SK-N-SH (cell line): ENCODE data around the gene AIPL1. TPM values are rescaled to one million over a fixed set of nuclear protein-coding genes. Genes with fewer than 3 reads are reported as not detected.

Experiments used
- CTCF ChIA-PET: fragments of 300-600, 350-600 bp; formaldehyde crosslinking; extraction: SDS; loops from one replicate; lab custom pipeline; 2021; lab: Yijun Ruan, JAX
- POLR2A ChIA-PET: fragments of 350-600 bp; sonication (Branson Sonifier 250); formaldehyde crosslinking; extraction: SDS; loops from one replicate; lab custom pipeline; 2020; ENCODE audit warnings: antibody characterized with exemption, inconsistent platforms; lab: Yijun Ruan, JAX
- DNase-seq: peaks from one replicate; pipeline ENCODE4 v3.0.0; 2012
- H2AFZ ChIP-seq: fragments of 200-600 bp; sonication (generic); 2 replicates; pipeline ENCODE4 v1.8.1; 2016; ENCODE audit warnings: antibody characterized with exemption, mild to moderate bottlenecking, low read depth
- H3F3A ChIP-seq: fragments of 200-600 bp; sonication (generic); replicated peaks from 2 replicates; pipeline ENCODE3; 2016; ENCODE audit warnings: antibody characterized with exemption, mild to moderate bottlenecking; ENCODE audit not compliant: insufficient read depth
- H3K27ac ChIP-seq, 2 experiments: fragments of 200-500 bp in 1 of 2; fragments of 200-600 bp in 1 of 2; sonication (Bioruptor generic) in 1 of 2; sonication (generic), shearing (Covaris generic) in 1 of 2; 2 replicates each; pipeline versions ENCODE4 v1.5.1 to v1.6.1; 2014 to 2016; ENCODE audit warnings: low read depth in 2 of 2, inconsistent platforms in 1 of 2, low read length in 1 of 2, mild to moderate bottlenecking in 1 of 2, mixed read lengths in 1 of 2
- H3K27me3 ChIP-seq: fragments of 200-600 bp; sonication (generic), shearing (Covaris generic); 2 replicates; pipeline ENCODE4 v1.6.1; 2016; ENCODE audit warnings: mixed run types; ENCODE audit not compliant: insufficient read depth
- H3K36me3 ChIP-seq, 2 experiments: fragments of 200-500 bp in 1 of 2; fragments of 200-600 bp in 1 of 2; sonication (Bioruptor generic) in 1 of 2; sonication (generic) in 1 of 2; replicated peaks in 1 of 2; 2 replicates each; pipeline versions ENCODE3 to v1.5.1; 2014 to 2016; ENCODE audit warnings: low read length in 1 of 2, mild to moderate bottlenecking in 1 of 2; ENCODE audit not compliant: insufficient read depth in 2 of 2, control insufficient read depth in 1 of 2
- H3K4me1 ChIP-seq, 2 experiments: fragments of 200-500 bp in 1 of 2; fragments of 200-600 bp in 1 of 2; sonication (Bioruptor generic) in 1 of 2; sonication (generic), shearing (Covaris generic) in 1 of 2; 2 replicates each; pipeline versions ENCODE4 v1.5.1 to v1.6.1; 2014 to 2016; ENCODE audit warnings: low read depth in 1 of 2, low read length in 1 of 2, mixed run types in 1 of 2; ENCODE audit not compliant: insufficient read depth in 2 of 2, control insufficient read depth in 1 of 2
- H3K4me2 ChIP-seq: fragments of 200-600 bp; sonication (generic), shearing (Covaris generic); 2 replicates; pipeline ENCODE4 v1.6.1; 2017; ENCODE audit warnings: mixed run types
- H3K4me3 ChIP-seq, 2 experiments: fragments of 200-500 bp in 1 of 2; fragments of 200-600 bp in 1 of 2; sonication (Bioruptor generic) in 1 of 2; sonication (generic), shearing (Covaris generic) in 1 of 2; 2 replicates each; pipeline versions ENCODE4 v1.5.1 to v1.8.1; 2014 to 2016; ENCODE audit warnings: low read depth in 2 of 2, inconsistent platforms in 1 of 2, low read length in 1 of 2, mild to moderate bottlenecking in 1 of 2, mixed read lengths in 1 of 2, moderate library complexity in 1 of 2
- H3K79me2 ChIP-seq: fragments of 200-600 bp; sonication (generic); 2 replicates; pipeline ENCODE4 v1.8.1; 2017; ENCODE audit warnings: mild to moderate bottlenecking; ENCODE audit not compliant: insufficient read depth
- H3K9ac ChIP-seq: fragments of 200-600 bp; sonication (generic); 2 replicates; pipeline ENCODE4 v1.6.1; 2017; ENCODE audit warnings: mixed run types
- H3K9me2 ChIP-seq: fragments of 200-600 bp; sonication (generic); 2 replicates; pipeline ENCODE4 v1.6.1; 2017; ENCODE audit warnings: mixed run types
- H3K9me3 ChIP-seq: fragments of 200-600 bp; sonication (generic); 2 replicates; pipeline ENCODE4 v1.6.1; 2017; ENCODE audit warnings: mixed run types, mild to moderate bottlenecking, moderate library complexity
- H4K20me1 ChIP-seq: fragments of 200-600 bp; sonication (generic); 2 replicates; pipeline ENCODE4 v1.6.1; 2017; ENCODE audit warnings: mild to moderate bottlenecking, mixed run types; ENCODE audit not compliant: insufficient read depth
- CTCF ChIP-seq: fragments of 200-600 bp; sonication (generic); IDR thresholded peaks from 2 replicates; pipeline ENCODE4 v1.6.1; 2017; ENCODE audit warnings: antibody characterized with exemption, mild to moderate bottlenecking, moderate library complexity
- EP300 ChIP-seq, 2 experiments: IDR thresholded peaks; 2 replicates each; pipeline versions ENCODE4 v1.4.0 to v1.6.1; 2012; ENCODE audit warnings: borderline replicate concordance in 1 of 2, low read depth in 1 of 2, low read length in 1 of 2
- FOXJ3 ChIP-seq: sonication (generic); formaldehyde crosslinking; IDR thresholded peaks from 2 replicates; pipeline ENCODE4 v1.5.1; 2020; ENCODE audit warnings: mild to moderate bottlenecking, missing genetic modification reagents
- GABPA ChIP-seq: IDR thresholded peaks from 2 replicates; pipeline ENCODE4 v1.4.0; 2012; ENCODE audit warnings: low read depth, mild to moderate bottlenecking
- GATA2 ChIP-seq: sonication (generic); formaldehyde crosslinking; IDR thresholded peaks from 2 replicates; pipeline ENCODE4 v1.5.0; 2020; ENCODE audit warnings: mild to moderate bottlenecking, missing genetic modification reagents
- IRF3 ChIP-seq: fragments of 150-350 bp; IDR thresholded peaks from 2 replicates; pipeline ENCODE4 v1.6.1; 2016; ENCODE audit warnings: mild to moderate bottlenecking, low read depth, low read length
- JUND ChIP-seq: IDR thresholded peaks from 2 replicates; pipeline ENCODE4 v1.4.0; 2012
- MAX ChIP-seq: IDR thresholded peaks from 2 replicates; pipeline ENCODE4 v1.4.0; 2012; ENCODE audit warnings: low read depth
- MXI1 ChIP-seq: IDR thresholded peaks from 2 replicates; pipeline ENCODE4 v1.6.1; 2012; ENCODE audit warnings: mild to moderate bottlenecking, low read depth, low read length, improper control_type of control experiment
- YY1 ChIP-seq: IDR thresholded peaks from 2 replicates; pipeline ENCODE4 v1.4.0; 2012; ENCODE audit warnings: low read depth, mild to moderate bottlenecking
- WGBS: methylation state at CpG from one replicate; pipeline ENCODE4 v1.1.6; 2017; ENCODE audit warnings: low lambda C conversion rate; 5-methylcytosine and 5-hydroxymethylcytosine counted together
- polyA plus RNA-seq, 3 experiments: library from polyadenylated mRNA; depleted of rRNA; stranded (reverse); fragments of >200 nt; gene quantifications; 2 replicates each; pipeline ENCODE4 v1.2.3, GENCODE V29; 2012
- TF ChIP-seq, protein P1 (sequence below): IDR thresholded peaks from 2 replicates; pipeline ENCODE4 v1.4.0; 2012; ENCODE audit warnings: low read depth, borderline replicate concordance
- TF ChIP-seq, protein P2 (sequence below): IDR thresholded peaks from 2 replicates; pipeline ENCODE4; 2012

AIPL1 gene
- polyA plus RNA-seq, 1 of the 3 experiments (the other 2 are of a cell fraction) = not detected

- TF ChIP-seq MXI1 (no peak), EP300 (IDR thresholded peaks at IDR 0.05; ENCODE audit: borderline replicate concordance in 1 of 2, low read depth in 1 of 2, low read length in 1 of 2) (no peak)
- H3K4me3 ChIP-seq = no peak overlapping the region
- H3K4me2 ChIP-seq = no peak overlapping the region
- CTCF ChIA-PET = interaction anchor here (1.0 to 2.3 kb wide), 2 partner anchors 11 to 833 kb away, joined by 3 to 13 read pairs; partner anchors contain the start of gene AIPL1
- no peak overlapping the region for H2AFZ ChIP-seq
- no peak overlapping the region for H3K9ac ChIP-seq
- no peak for DNase-seq
- no peaks in the 10 kb centered on the region for H3F3A ChIP-seq
- H3K9me3 ChIP-seq = no peaks in the 10 kb centered on the region
- no peak overlapping the region for H3K27ac ChIP-seq
- H3K36me3 ChIP-seq = no peaks in the 10 kb centered on the region
- WGBS = 47% methylated on average over 18 of the region's 18 CpGs
- no peaks in the 10 kb centered on the region for H3K4me1 ChIP-seq
- peaks cover 25% of the 10 kb centered on the region for H3K27me3 ChIP-seq
- POLR2A ChIA-PET = no interaction called here
- no peaks in the 10 kb centered on the region for H4K20me1 ChIP-seq
- H3K9me2 ChIP-seq = no peaks in the 10 kb centered on the region
- no peaks in the 10 kb centered on the region for H3K79me2 ChIP-seq
Observed at GRCh38 chr17:6425407-6425806, 9.5 kb downstream of the AIPL1 start.

- H4K20me1 ChIP-seq = no peaks in the 10 kb centered on the region
- no peak overlapping the region for H2AFZ ChIP-seq
- H3K4me1 ChIP-seq = no peaks in the 10 kb centered on the region
- WGBS = 37% methylated on average over 8 of the region's 14 CpGs
- no peak overlapping the region for H3K4me3 ChIP-seq
- no peaks in the 10 kb centered on the region for H3K9me2 ChIP-seq
- H3K79me2 ChIP-seq = no peaks in the 10 kb centered on the region
- H3K4me2 ChIP-seq = no peak overlapping the region
- ChIA-PET POLR2A (no interaction called here), CTCF (interaction anchor here (1.1 to 2.3 kb wide), 4 partner anchors 12 to 837 kb away, joined by 3 to 13 read pairs (median 6); partner anchors contain the start of gene AIPL1)
- H3F3A ChIP-seq = no peaks in the 10 kb centered on the region
- H3K9me3 ChIP-seq = no peaks in the 10 kb centered on the region
- no peak overlapping the region for H3K27ac ChIP-seq
- H3K27me3 ChIP-seq = peaks cover 37% of the 10 kb centered on the region
- TF ChIP-seq FOXJ3 (CRISPR knock-in tag) = no peak
- TF ChIP-seq, protein P1, sequence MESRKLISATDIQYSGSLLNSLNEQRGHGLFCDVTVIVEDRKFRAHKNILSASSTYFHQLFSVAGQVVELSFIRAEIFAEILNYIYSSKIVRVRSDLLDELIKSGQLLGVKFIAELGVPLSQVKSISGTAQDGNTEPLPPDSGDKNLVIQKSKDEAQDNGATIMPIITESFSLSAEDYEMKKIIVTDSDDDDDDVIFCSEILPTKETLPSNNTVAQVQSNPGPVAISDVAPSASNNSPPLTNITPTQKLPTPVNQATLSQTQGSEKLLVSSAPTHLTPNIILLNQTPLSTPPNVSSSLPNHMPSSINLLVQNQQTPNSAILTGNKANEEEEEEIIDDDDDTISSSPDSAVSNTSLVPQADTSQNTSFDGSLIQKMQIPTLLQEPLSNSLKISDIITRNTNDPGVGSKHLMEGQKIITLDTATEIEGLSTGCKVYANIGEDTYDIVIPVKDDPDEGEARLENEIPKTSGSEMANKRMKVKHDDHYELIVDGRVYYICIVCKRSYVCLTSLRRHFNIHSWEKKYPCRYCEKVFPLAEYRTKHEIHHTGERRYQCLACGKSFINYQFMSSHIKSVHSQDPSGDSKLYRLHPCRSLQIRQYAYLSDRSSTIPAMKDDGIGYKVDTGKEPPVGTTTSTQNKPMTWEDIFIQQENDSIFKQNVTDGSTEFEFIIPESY = no peak
- no peak for TF ChIP-seq GATA2 (CRISPR knock-in tag)
- TF ChIP-seq MXI1 = no peak
- TF ChIP-seq GABPA = no peak
- TF ChIP-seq, protein P2, sequence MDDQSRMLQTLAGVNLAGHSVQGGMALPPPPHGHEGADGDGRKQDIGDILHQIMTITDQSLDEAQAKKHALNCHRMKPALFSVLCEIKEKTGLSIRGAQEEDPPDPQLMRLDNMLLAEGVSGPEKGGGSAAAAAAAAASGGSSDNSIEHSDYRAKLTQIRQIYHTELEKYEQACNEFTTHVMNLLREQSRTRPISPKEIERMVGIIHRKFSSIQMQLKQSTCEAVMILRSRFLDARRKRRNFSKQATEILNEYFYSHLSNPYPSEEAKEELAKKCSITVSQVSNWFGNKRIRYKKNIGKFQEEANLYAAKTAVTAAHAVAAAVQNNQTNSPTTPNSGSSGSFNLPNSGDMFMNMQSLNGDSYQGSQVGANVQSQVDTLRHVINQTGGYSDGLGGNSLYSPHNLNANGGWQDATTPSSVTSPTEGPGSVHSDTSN = no peak
- no peak for TF ChIP-seq IRF3
- TF ChIP-seq YY1 = no peak
- no peak for TF ChIP-seq CTCF
- no peak for TF ChIP-seq MAX
- TF ChIP-seq JUND = no peak
- no peak overlapping the region for H3K9ac ChIP-seq
- H3K36me3 ChIP-seq = no peaks in the 10 kb centered on the region
- DNase-seq = no peak
Observed at GRCh38 chr17:6423931-6424330, 11.0 kb downstream of the AIPL1 start.
